Activated T-cell treated with anti-CD3 and anti-CD28 coated beads for 1 hour (primary cell): ENCODE measurements around the gene POGZ.
"Not testable (repeated sequence)": the region's sequence is repeated elsewhere in the genome, so short reads cannot be mapped to it uniquely, and the experiment has no call there.

ENCODE experiments used
- DNase-seq: peaks from one replicate; pipeline ENCODE4 v3.0.0-alpha.2; 2020; ENCODE audit warnings: low read depth

Gene POGZ

GRCh38 chr1:151476083-151476482 lies 16.8 kb upstream of the POGZ start:
- DNase-seq, result no peak

- DNase-seq, result no peak
Observed at GRCh38 chr1:151475175-151475574, 15.9 kb upstream of the POGZ start.

GRCh38 chr1:151474745-151475144 lies 15.5 kb upstream of the POGZ start:
- no peak for DNase-seq

DNA sequence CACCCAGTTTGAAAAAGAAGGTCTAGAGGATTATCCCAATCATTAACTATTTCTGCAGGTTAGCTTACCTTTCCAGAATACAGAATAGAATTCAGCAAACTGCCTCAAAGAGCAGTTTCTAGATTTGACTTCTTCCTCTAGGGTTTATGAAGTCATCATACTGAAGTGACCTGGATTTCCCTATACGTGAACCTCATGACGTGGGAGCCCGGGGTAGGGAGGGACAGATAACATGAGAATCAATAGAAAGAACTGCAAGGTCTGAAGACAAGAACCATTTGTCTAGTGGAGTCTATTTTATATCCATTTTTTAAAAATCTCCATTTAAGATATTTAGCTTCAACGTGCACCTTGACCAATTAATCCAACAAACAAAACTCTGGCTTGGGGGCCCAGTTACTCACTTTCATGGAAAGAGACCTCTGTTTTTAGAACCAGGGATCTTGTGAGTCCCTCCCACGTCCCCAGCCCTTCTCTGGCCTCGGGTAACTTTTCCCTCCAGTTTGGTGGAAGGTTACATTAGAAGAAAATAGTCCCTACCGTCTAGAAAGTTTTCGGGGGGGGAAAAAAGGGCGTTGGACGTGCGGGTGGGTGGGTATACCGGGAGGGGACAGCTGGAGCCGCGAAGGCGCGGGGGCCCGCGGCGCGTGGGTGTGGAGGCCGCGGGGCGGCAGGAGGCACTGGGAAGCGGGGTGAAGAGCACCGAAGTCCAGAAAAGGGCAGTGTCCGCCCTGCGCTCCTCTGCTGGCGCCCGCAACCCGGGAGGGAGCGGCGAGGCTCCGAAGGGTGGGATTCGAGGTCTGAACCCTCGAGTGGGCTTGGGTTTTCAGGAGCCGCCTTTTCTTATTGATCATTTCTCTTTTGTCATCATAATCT lies 13.8 kb upstream of the POGZ start:
- DNase-seq, result no peak

- DNase-seq, result no peak
Observed at GRCh38 chr1:151465026-151465425, 5.7 kb upstream of the POGZ start.

GRCh38 chr1:151461694-151462093 lies 2.4 kb upstream of the POGZ start:
- DNase-seq, result no peak

DNA sequence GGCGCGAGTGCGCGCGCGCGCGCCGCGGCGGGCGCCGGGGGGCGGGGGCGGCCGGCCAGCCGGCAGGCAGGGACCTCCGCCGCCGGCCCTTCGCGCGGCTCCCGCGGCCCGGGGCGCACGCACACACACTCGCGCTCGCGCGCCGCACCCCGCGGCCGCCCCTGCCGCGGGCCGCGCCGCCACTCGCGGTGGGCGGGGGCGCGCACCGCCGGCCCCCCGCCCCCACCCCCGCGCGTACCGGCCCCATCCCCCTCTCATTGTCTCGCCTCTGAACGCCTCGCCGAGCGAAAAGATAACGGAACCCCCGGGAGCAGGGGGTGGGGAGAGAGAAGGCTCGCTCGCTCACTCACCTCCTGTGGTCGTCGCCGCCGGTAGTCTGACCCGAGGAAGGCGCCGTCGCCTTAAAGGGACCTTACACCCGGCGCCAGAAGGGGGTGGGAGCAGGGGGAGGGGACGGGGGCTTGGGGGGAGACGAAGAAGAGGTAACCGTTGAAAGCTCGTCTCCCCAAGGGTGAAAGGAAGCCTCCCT lies 428 bp downstream of the POGZ start:
- peak; percentile 44 for DNase-seq

DNA sequence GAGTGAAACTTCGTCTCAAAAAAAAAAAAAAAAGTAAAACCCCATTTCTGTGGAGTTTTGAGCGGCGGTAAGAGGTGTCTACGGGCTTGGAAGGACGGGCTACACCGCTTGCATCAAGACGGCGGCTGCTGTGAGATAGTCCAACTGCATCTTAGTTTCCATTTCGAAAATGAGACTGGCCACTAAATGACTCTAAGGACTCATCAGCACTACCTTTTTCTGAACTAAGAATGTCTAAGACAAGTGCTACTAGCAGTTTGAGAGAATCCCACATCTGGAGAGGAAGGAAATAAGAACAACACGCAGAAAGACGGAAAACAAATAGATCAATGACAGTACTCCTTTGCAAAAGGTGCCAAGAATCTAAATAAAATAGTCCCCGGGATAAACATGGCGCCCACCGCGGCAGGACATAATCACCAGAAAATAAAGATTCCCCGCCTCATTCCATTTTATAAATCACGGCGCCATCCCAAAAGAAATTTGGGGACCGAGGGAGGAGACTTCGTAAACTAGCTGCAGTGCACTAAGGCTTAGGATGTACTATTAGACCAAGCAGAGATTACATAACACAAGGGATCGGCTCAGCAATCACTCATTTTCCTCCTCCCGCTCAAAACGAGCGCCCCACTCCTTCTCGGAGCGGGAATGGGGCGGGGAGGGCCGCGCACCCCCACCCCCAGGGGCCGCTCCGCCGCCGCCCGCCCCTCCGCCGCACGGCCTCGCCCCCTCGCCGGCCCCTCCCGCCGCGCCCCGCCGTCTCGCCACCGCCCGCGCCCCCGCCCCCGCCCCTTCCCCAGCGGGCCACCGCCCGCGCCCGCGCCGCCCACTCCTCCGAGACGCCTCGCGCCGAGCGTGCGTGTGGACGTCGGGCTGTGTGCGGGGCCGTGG lies 1.1 kb downstream of the POGZ start:
- peak; percentile 55 for DNase-seq

DNA sequence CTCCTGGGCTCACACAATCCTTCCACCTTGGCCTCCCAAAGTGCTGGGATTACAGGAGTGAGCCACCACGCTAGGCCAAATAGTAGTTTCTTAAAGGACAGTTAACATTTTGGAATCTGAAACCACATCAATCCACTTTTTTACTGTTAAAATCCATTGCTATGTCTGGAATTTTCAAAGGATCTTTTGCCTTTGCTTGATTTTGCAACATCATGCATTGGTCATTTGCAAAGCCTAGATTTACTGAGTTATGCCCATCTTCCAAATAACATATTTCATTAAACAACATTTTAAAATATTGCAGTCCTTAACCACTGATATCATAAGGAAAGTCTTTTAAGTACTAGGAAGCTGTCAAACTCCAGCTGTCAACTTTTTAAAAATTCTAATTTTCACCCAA lies 3.3 kb downstream of the POGZ start:
- DNase-seq, result no peak

DNA sequence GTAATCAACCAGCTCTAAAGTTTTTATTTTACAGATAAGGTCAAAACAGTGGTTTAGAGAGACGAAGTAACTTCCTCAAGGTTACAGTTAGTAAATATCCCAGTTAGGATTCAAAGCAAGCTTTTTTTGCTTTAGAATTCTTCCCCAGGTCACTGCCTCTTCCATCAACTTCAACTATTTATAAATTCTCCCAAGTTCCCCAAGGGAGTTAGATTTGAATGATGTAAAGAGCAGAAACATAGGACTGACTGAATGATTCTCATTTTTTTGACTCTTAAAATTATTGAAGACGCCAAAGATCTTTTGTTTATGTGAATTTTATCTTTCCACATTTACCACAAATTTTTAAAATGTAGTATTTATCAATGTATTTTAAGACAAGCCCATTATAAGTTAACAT lies 4.1 kb downstream of the POGZ start:
- DNase-seq, result no peak

- DNase-seq, result no peak
Observed at GRCh38 chr1:151447696-151448095, 11.6 kb downstream of the POGZ start.

- DNase-seq, result no peak
Observed at GRCh38 chr1:151444783-151445177, 14.5 kb downstream of the POGZ start.

GRCh38 chr1:151443846-151444782 lies 15.2 kb downstream of the POGZ start:
- DNase-seq, result peak; percentile 46

GRCh38 chr1:151437396-151437795 lies 21.9 kb downstream of the POGZ start:
- not testable (repeated sequence) for DNase-seq

- DNase-seq, result no peak
Observed at GRCh38 chr1:151436985-151437384, 22.3 kb downstream of the POGZ start.

DNA sequence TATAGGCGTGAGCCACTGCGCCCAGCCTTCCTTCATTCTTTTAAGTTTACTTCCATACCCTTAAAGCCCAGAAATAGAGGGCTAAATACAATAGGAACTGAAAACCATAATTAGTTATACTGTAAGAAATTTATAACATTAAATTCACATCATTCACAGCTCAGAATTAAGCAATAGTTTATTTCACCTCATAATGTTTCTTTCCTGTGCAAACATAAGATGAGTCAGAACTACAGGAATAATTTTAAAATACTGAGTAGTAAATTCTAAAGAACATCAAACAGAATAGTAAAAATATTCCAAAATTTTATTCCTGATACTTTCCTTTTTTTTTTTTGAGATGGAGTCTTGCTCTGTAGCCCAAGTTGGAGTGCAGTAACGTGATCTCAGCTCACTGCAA lies 24.1 kb downstream of the POGZ start:
- no peak for DNase-seq

DNA sequence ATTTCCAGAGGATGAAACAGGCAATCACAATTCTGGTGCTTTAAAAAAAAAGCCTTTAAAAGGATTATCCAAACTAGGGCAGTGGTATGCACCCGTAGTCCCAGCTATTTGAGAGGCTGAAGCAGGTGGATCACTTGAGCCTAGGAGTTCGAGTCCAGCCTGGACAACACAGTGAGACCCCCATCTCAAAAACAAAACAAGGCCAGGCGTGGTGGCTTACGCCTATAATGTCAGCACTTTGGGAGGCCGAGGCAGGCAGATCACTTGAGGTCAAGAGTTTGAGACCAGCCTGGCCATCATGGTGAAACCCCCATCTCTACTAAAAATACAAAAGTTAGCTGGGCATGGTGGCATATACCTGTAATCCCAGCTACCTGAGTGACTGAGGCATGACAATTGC lies 25.5 kb downstream of the POGZ start:
- DNase-seq, result not testable (repeated sequence)

DNA sequence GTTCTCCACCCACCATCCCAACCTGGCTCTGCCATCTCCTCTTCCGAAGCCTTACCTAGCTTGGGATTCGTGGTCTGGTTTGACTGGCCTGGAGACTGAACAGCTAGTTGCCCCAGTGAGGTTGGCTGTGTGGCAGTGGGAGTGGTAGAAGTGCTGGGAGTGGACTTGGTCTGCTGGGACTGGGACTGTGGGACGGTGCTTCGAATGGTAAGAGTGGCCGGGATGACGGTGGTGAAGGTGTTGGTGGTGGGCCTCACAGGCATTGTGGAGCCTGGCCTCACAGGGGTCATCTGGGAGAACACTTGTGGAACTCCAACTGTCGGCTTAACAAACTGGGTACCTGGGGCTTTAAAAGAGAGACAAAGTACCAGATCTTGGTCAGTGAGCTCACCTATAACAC lies 31.2 kb downstream of the POGZ start:
- DNase-seq, result no peak

- DNase-seq, result no peak
Observed at GRCh38 chr1:151425103-151425502, 34.2 kb downstream of the POGZ start.

- no peak for DNase-seq
Observed at GRCh38 chr1:151419819-151420218, 39.5 kb downstream of the POGZ start.

GRCh38 chr1:151418081-151418480 lies 41.2 kb downstream of the POGZ start:
- DNase-seq, result no peak

- DNase-seq, result no peak
Observed at GRCh38 chr1:151416231-151416630, 43.1 kb downstream of the POGZ start.
